Left lung (tissue), 10 donors: Measurements from ENCODE around the gene EEF1AKMT3. TPM values are rescaled to one million over a fixed set of nuclear protein-coding genes. Genes with fewer than 3 reads are reported as not detected.
A peak's percentile ranks its signal among the peaks of the same experiment; 100 is the strongest.

Source experiments
- ATAC-seq: fragments of 200-7000 bp; cut with Tn5 transposase; one replicate; pipeline ENCODE4 v1.9.1; 2020; ENCODE audit warnings: moderate library complexity
- DNase-seq, 4 donors: peaks; one replicate each; pipeline ENCODE4 v3.0.0-alpha.2; 2013 to 2020
- H3K27ac ChIP-seq, 2 donors: fragments of 200-600 bp; sonication (generic) in 1 of 2; one replicate each; pipeline versions ENCODE4 v1.5.0 to v1.8.0; 2020 to 2021
- H3K27me3 ChIP-seq, 2 donors: fragments of 200-600 bp; sonication (generic) in 1 of 2; one replicate each; pipeline versions ENCODE4 v1.5.0 to v1.8.0; 2020 to 2021
- H3K36me3 ChIP-seq, 2 donors: fragments of 200-600 bp; sonication (generic) in 1 of 2; one replicate each; pipeline versions ENCODE4 v1.5.0 to v1.8.0; 2020 to 2021
- H3K4me1 ChIP-seq, 2 donors: fragments of 200-600 bp; one replicate each; pipeline ENCODE4 v1.8.0; 2021
- H3K4me3 ChIP-seq, 2 donors: fragments of 200-600 bp; sonication (generic) in 1 of 2; one replicate each; pipeline versions ENCODE4 v1.5.0 to v1.8.0; 2020 to 2021; ENCODE audit warnings: mild to moderate bottlenecking in 1 of 2
- H3K9me3 ChIP-seq, 2 donors: fragments of 200-600 bp; sonication (generic) in 1 of 2; one replicate each; pipeline versions ENCODE4 v1.5.0 to v1.8.0; 2020 to 2021
- intact Hi-C, 2 donors: fragments of 100-400 bp; cut with DNase I; formaldehyde crosslinking; loops; one replicate each; pipeline versions ENCODE4 v1.11.2 to v1.14.2; 2022
- polyA plus RNA-seq, 6 donors: library from polyadenylated mRNA; unstranded; fragments of 120-200 nt; gene quantifications; one replicate each; pipeline ENCODE4 v1.2.1, GENCODE V29; 2013; ENCODE audit not compliant: insufficient read length in 6 of 6
- total RNA-seq, 2 donors: library from RNA; stranded (reverse); fragmentation: NEBNext Ultra II Directional; extraction: Animal tissue kit (Norgen Biotek cat#: 25700); gene quantifications; one replicate each; pipeline ENCODE4 v1.2.1, GENCODE V29; 2021
- TF ChIP-seq, protein P1 (sequence below), 2 donors: fragments of 200-600 bp; sonication (generic) in 1 of 2; IDR thresholded peaks; one replicate each; pipeline versions ENCODE4 v1.5.0 to v1.8.0; 2021; ENCODE audit warnings: antibody characterized with exemption in 2 of 2
- donor health status: DM: no; HTN: yes; CAD: no.
- donor health status: DM: no; HTN: no; CAD: no.

Gene EEF1AKMT3
- total and polyA plus RNA-seq, 8 donors = 6.2 to 19.7 (median 16.6) TPM

DNA sequence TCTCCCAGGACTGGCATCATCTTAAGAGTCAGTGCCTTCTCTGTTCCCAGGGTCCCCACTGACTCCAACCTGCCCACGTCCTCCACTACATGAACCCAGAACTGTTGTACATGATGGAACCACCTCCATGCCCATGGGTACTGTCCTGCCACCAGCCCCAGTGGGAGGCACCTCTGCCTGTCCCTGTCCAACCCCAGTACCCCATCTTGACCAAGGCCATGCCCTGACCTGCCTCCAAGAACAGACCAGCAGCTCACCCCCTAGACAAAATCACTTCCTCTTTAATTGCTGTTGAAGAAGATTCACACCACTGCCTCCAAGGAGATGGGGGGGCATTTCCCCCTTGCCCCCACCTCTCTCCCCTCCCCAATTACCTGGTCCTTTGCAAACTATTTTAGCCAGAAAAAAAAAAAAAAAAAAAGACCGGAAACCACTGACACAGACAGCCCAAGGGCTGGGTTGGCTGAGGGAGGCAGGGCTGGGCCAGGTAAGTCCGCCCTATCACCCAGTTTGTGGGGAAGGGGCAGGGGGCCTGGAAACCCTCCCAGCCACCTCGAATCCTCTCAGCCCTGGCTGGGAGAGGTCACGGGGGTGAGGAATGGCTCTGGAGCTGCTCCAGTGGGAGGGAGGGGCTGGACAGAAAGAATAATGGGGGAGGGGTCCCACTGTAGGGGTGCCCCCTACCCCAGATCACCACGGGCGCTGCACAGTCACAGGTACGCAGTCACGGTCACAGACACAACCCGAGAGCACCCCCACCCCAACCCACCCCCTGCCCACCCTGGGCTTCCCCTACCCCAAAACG, 47.3 kb upstream of the EEF1AKMT3 start:
- intact Hi-C loops = no loop called here
- peaks cover 0 to 7% of the 10 kb centered on the region in 2 donors for H3K27me3 ChIP-seq
- no peak for DNase-seq
- H3K27ac ChIP-seq = no peak overlapping the region
- H3K36me3 ChIP-seq = peaks cover 0 to 61% of the 10 kb centered on the region in 2 donors
- peaks cover 4 to 6% of the 10 kb centered on the region in 2 donors for H3K4me1 ChIP-seq
- no peak for ATAC-seq
- no peaks in the 10 kb centered on the region for H3K9me3 ChIP-seq
- TF ChIP-seq, protein P1, sequence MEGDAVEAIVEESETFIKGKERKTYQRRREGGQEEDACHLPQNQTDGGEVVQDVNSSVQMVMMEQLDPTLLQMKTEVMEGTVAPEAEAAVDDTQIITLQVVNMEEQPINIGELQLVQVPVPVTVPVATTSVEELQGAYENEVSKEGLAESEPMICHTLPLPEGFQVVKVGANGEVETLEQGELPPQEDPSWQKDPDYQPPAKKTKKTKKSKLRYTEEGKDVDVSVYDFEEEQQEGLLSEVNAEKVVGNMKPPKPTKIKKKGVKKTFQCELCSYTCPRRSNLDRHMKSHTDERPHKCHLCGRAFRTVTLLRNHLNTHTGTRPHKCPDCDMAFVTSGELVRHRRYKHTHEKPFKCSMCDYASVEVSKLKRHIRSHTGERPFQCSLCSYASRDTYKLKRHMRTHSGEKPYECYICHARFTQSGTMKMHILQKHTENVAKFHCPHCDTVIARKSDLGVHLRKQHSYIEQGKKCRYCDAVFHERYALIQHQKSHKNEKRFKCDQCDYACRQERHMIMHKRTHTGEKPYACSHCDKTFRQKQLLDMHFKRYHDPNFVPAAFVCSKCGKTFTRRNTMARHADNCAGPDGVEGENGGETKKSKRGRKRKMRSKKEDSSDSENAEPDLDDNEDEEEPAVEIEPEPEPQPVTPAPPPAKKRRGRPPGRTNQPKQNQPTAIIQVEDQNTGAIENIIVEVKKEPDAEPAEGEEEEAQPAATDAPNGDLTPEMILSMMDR (IDR thresholded peaks at IDR 0.05) = no peak
- H3K4me3 ChIP-seq = no peak overlapping the region

DNA sequence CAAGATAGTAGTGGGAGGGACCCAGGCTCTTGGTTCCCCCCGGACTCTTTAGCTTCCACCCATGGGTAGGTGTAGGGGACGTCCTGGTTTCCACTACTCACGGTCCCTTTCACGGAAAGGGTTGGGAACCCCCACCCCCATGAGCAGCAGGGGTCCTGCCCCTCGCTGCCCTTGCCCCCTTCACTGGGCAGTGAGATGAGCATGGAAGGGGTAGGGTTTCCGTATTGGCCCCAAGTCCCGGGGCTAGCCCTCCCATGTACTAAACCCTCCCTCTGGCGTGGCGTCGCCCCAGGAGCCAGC, 46.6 kb upstream of the EEF1AKMT3 start:
- TF ChIP-seq, protein P1 (IDR thresholded peaks at IDR 0.05) = no peak
- H3K27ac ChIP-seq = peak overlapping the region in 1 of 2 donors; percentile 67
- DNase-seq (no peak), ATAC-seq (no peak)
- H3K9me3 ChIP-seq = no peaks in the 10 kb centered on the region
- H3K4me3 ChIP-seq = peak overlapping the region; percentile 51 to 55
- peaks cover 0 to 61% of the 10 kb centered on the region in 2 donors for H3K36me3 ChIP-seq
- intact Hi-C loops = no loop called here
- peaks cover 4 to 6% of the 10 kb centered on the region in 2 donors for H3K4me1 ChIP-seq
- peaks cover 0 to 7% of the 10 kb centered on the region in 2 donors for H3K27me3 ChIP-seq

DNA sequence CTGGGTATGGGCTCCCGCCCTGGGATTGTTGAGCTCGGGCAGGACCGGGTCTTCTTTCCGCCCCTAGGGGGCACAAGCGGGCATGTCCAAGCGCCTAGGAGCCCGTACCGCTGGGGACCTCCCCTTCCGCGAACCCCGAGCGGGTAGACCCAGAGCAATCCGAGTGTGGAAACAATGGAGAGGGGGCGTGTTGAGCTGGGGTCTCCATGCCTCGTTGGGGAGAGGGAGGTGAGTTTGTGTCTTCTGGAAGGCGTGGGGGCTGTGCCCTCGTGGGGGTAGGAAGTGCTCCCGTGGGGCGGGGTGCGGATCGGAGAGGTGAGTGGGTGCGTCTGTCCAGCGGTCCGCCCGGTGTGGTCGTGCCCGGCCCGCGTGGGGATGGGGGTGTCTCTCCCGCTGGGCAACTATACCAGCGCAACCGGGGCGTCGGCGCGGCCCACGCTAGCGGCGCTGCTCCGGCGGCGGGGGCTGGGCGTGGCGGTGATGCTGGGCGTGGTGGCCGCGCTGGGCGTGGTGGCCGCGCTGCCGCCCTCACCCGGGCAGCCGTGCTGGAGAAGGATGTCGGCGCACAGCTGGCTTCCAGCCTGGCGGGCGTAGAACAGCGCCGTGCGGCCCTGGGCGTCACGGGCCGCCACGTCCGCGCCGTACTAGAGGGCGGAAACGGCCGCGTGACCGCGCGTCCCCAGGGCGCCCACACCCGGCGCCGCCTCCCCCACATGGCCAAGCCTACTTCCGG, 46.1 kb upstream of the EEF1AKMT3 start:
- TF ChIP-seq, protein P1 (IDR thresholded peaks at IDR 0.05) = peak; percentile 67 to 75
- ATAC-seq (peak; percentile 86), DNase-seq (peak; percentile 65 to 89 (median 79))
- H3K27me3 ChIP-seq = peaks cover 0 to 7% of the 10 kb centered on the region in 2 donors
- H3K9me3 ChIP-seq = no peaks in the 10 kb centered on the region
- peak overlapping the region; percentile 51 to 55 for H3K4me3 ChIP-seq
- H3K27ac ChIP-seq = peak overlapping the region; percentile 15 to 67
- intact Hi-C loops = no loop called here
- H3K36me3 ChIP-seq = peaks cover 0 to 61% of the 10 kb centered on the region in 2 donors
- H3K4me1 ChIP-seq = peaks cover 4 to 6% of the 10 kb centered on the region in 2 donors

DNA sequence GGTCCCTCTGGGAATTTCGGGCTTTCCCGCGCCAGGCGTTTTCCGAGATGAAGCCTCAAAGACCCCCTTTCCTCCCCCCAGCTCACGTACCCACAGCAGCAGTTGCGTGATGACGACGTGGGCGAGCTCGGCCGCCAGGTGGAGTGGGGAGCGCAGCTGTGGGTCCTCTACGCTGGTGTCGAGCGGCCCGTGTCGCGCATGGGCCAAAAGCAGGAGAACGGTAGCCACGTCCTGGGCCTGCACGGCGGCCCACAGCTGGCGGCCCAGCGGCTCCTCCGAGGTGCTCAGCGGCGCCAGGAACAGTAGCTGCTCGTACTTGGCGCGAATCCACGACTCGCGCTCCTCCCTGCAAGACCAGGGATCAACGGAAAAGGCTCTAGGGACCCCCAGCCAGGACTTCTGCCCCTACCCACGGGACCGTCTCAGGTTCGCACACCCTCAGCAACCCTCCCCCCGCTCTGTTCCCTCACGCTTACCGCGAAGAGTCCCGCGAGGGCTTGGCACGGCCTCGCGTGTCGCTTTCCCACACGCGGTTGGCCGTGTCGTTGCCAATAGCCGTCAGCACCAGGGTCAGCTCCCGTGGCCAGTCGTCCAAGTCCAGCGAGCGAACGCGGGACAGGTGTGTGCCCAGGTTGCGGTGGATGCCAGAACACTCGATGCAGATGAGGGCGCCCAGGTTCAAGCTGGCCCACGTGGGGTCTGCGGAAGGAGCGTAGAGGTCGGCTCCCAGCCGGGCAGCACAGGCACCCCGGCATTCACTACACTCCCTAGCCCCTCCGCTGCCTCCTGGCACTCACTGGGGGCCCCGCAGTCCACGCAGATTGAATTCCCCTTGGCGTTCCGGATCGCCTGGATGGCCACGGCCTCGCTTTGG, 45.3 kb upstream of the EEF1AKMT3 start:
- Histone ChIP-seq H3K27ac (peak overlapping the region in 1 of 2 donors; percentile 67), H3K36me3 (peaks cover 0 to 60% of the 10 kb centered on the region in 2 donors), H3K9me3 (no peaks in the 10 kb centered on the region), H3K4me1 (peaks cover 4 to 6% of the 10 kb centered on the region in 2 donors), H3K27me3 (peaks cover 0 to 8% of the 10 kb centered on the region in 2 donors), H3K4me3 (peak overlapping the region; percentile 51 to 55)
- ATAC-seq (peak; percentile 55), DNase-seq (peak in 1 of 4 donors; percentile 47)
- TF ChIP-seq, protein P1 (IDR thresholded peaks at IDR 0.05) = no peak
- intact Hi-C loops = no loop called here
